Esophagus squamous epithelium (tissue), 4 donors: ENCODE measurements around the gene MTRF1L.

Experiments
- POLR2A ChIP-seq, 4 donors: fragments of 450-650 bp; IDR thresholded peaks; one replicate each; pipeline ENCODE4 v1.6.1; 2017; ENCODE audit warnings: antibody characterized with exemption in 4 of 4, mild to moderate bottlenecking in 4 of 4, moderate library complexity in 3 of 4
- TF ChIP-seq, protein P1 (sequence below), 6 experiments: fragments of 450-650 bp in 4 of 6; fragments of 200-600 bp in 2 of 6; sonication (generic) in 2 of 6; IDR thresholded peaks; one replicate each; pipeline ENCODE4 v1.5.1; 2016 to 2019; ENCODE audit warnings: antibody characterized with exemption in 6 of 6, mild to moderate bottlenecking in 4 of 6, moderate library complexity in 4 of 6

DNA sequence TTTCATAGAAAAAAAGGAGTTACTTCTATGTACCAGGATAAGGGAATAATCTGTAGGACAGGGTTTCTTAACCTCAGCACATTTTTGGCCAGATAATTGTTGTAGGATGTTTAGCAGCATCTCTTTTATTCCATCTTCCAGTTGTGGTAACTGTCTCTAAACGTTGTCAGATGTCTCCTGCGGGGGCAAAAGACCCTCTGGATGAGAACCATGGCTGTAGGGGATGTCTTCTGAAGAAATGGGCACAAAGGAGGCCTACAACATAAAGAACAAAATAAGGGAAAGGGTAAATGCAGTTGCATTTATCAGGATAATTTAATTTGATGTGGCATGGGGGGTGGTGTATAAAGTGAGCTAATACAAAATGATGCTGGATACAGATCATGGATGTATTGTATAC is 15.5 kb downstream of the MTRF1L start:
- TF ChIP-seq POLR2A (IDR thresholded peaks at IDR 0.05), result no peak
- TF ChIP-seq, protein P1, sequence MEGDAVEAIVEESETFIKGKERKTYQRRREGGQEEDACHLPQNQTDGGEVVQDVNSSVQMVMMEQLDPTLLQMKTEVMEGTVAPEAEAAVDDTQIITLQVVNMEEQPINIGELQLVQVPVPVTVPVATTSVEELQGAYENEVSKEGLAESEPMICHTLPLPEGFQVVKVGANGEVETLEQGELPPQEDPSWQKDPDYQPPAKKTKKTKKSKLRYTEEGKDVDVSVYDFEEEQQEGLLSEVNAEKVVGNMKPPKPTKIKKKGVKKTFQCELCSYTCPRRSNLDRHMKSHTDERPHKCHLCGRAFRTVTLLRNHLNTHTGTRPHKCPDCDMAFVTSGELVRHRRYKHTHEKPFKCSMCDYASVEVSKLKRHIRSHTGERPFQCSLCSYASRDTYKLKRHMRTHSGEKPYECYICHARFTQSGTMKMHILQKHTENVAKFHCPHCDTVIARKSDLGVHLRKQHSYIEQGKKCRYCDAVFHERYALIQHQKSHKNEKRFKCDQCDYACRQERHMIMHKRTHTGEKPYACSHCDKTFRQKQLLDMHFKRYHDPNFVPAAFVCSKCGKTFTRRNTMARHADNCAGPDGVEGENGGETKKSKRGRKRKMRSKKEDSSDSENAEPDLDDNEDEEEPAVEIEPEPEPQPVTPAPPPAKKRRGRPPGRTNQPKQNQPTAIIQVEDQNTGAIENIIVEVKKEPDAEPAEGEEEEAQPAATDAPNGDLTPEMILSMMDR (IDR thresholded peaks at IDR 0.05), result no peak
